ENCODE measurements around the gene OVCH1. TPM values are rescaled to one million over a fixed set of nuclear protein-coding genes. Genes with fewer than 3 reads are reported as not detected.

The OVCH1 gene
- not detected in 2 replicates for total RNA-seq

GRCh38 chr12:29497588-29497987 lies at the start of gene OVCH1:
Gene OVCH1, minus strand, starts transcription at chr12:29497686. Its CDS starts 0 bp downstream, at chr12:29497686.

DNA sequence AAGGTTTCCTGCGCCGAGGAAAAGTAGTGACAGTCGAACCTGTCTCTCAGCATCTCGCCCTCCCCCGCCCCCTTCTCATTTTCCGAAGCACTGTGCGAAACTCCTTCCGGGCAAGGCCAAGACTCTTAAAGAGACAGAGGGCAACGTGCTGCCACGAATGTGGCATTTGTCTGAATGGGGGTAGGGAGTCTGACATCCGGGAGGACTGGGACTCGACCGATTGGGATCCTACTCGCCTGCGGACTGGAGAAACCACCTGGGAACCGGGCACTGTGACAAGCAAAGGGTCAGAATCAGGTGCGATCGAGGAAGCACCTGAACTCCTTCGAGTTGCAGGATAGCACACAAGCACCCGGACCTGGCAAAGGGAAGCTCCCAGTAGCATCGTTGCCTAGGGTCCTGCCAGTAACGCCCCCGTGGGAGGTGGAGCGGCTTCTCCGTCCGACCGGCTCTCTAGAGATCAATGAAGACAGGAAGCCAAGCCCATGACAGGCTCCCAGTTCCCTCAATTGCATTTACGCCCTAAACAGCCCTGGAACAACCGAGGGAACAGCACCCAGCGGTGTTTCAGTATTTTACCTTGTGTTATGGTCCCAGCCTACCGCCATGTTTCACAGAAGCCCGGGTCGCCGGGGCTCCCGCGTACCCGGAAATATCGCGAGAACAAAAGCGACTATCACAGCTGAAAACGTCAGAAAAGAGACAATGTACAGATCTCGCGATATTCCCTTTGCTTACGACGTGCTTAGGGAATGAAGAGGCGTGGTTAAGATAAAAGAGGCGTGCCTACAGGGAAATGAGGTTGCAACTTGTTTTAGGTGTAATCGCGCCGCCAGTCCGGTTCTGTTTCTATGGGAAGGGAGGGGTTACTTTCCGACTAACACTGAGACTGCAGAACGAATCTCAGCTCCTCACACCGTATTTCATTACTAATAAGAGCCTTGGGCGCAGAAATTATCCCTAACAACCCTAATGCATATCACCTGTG lies 116.7 kb downstream of the OVCH1 start, which contains the start of gene ERGIC2:
Gene ERGIC2, minus strand, starts transcription at position 637 of the 988 bp plus-strand sequence. CDS start 9,539 bp downstream, outside the sequence.

Other genes with a start within 250 kb of the OVCH1 start
- gene ERGIC2, start 116.5 kb downstream of the OVCH1 start, total RNA-seq = 33.5 and 101 TPM in 2 replicates

Measured in placental pericyte (primary cell).